Lung (tissue), 12 donors: ENCODE measurements around the gene ZNF865. TPM values are rescaled to one million over a fixed set of nuclear protein-coding genes. Genes with fewer than 3 reads are reported as not detected.

Experiments used
- ATAC-seq: fragments of 200-7000 bp; cut with Tn5 transposase; one replicate; pipeline ENCODE4 v1.9.1; 2020; ENCODE audit warnings: moderate number of reproducible peaks; ENCODE audit not compliant: insufficient read depth, low FRiP score
- DNase-seq, 3 donors: peaks; one replicate each; pipeline ENCODE4 v3.0.0-alpha.2; 2013 to 2017
- H3K27ac ChIP-seq, 2 donors: one replicate each; pipeline ENCODE4 v1.5.1; 2013; ENCODE audit warnings: mild to moderate bottlenecking in 2 of 2, moderate library complexity in 2 of 2, control low read depth in 1 of 2, inconsistent platforms in 1 of 2, low read depth in 1 of 2, low read length in 1 of 2
- H3K27me3 ChIP-seq, 3 donors: one replicate each; pipeline ENCODE4 v1.5.1; 2013; ENCODE audit warnings: low read length in 2 of 3; ENCODE audit not compliant: control insufficient read depth in 3 of 3, insufficient read depth in 3 of 3
- H3K36me3 ChIP-seq, 4 donors: one replicate each; pipeline ENCODE4 v1.5.1; 2013; ENCODE audit warnings: low read length in 4 of 4, mild to moderate bottlenecking in 1 of 4, moderate library complexity in 1 of 4; ENCODE audit not compliant: control insufficient read depth in 4 of 4, insufficient read depth in 4 of 4
- H3K4me1 ChIP-seq, 5 donors: one replicate each; pipeline ENCODE4 v1.5.1; 2013; ENCODE audit warnings: low read length in 5 of 5, mild to moderate bottlenecking in 2 of 5, moderate library complexity in 1 of 5; ENCODE audit not compliant: control insufficient read depth in 5 of 5, insufficient read depth in 5 of 5
- H3K4me3 ChIP-seq: one replicate; pipeline ENCODE4 v1.5.1; 2013; ENCODE audit warnings: mild to moderate bottlenecking, control low read depth, moderate library complexity
- H3K9ac ChIP-seq, 2 donors: one replicate each; pipeline ENCODE4 v1.5.1; 2013; ENCODE audit warnings: low read length in 2 of 2, control low read depth in 1 of 2; ENCODE audit not compliant: insufficient read depth in 1 of 2
- H3K9me3 ChIP-seq, 4 donors: one replicate each; pipeline ENCODE4 v1.5.1; 2013; ENCODE audit warnings: low read length in 3 of 4, mild to moderate bottlenecking in 1 of 4, moderate library complexity in 1 of 4; ENCODE audit not compliant: control insufficient read depth in 4 of 4, insufficient read depth in 3 of 4
- CTCF ChIP-seq: IDR thresholded peaks from 2 replicates; pipeline ENCODE4 v1.5.1; 2012; ENCODE audit warnings: mild to moderate bottlenecking; ENCODE audit errors: control extremely low read depth, extremely low read depth
- WGBS, 2 donors: extraction: QIAGEN DNeasy Blood & Tissue Kit; methylation state at CpG; one replicate each; pipeline ENCODE4 v1.1.7; 2013; 5-methylcytosine and 5-hydroxymethylcytosine counted together
- polyA plus RNA-seq, 2 donors: library from polyadenylated mRNA; stranded (reverse); fragments of 200-250 nt; gene quantifications; one replicate each; pipeline ENCODE4 v1.2.1, GENCODE V29; 2013
- total RNA-seq, 2 donors: library from RNA; depleted of rRNA in 1 of 2; stranded (reverse); fragments of >200 nt in 1 of 2; gene quantifications; one replicate each; pipeline ENCODE4 v1.2.1, GENCODE V29; 2014 to 2021
- donor health status: control.
- donor health status: control.
- donor health status: Bipolar disorder and iron deficiency.
- donor health status: healthy.
- donor health status: DM: yes; HTN: yes; CAD: no.

The ZNF865 gene
- total and polyA plus RNA-seq, 4 donors: 5.1 to 19.3 (median 10.0) TPM

- 6 to 7% methylated on average over 23 to 26 of the region's 26 CpGs for WGBS, 2 donors
These were observed 6.6 kb upstream of the ZNF865 start for GRCh38 chr19:55598719-55599467.

GRCh38 chr19:55599468-55599841 lies 6.0 kb upstream of the ZNF865 start, which contains the start of gene FIZ1:
Gene FIZ1 (minus strand): TSS chr19:55599517. CDS start chr19:55597865, 1,652 bp downstream.
- H3K9me3 ChIP-seq: no peaks in the 10 kb centered on the region
- H3K4me3 ChIP-seq: peak within 1 kb of the TSS; percentile 56
- peak within 1 kb of the TSS; percentile 44 to 69 for H3K9ac ChIP-seq
- H3K36me3 ChIP-seq: peaks cover 5 to 23% (median 18%) of the 10 kb centered on the region in 4 donors
- TF ChIP-seq CTCF: no peak
- DNase-seq (peak; percentile 99 to 100 (median 100)), ATAC-seq (peak; percentile 87)
- no peaks in the 10 kb centered on the region for H3K27me3 ChIP-seq
- peak within 1 kb of the TSS; percentile 88 to 97 for H3K27ac ChIP-seq
- H3K4me1 ChIP-seq: peaks cover 0 to 9% (median 0%) of the 10 kb centered on the region in 5 donors
- WGBS, 2 donors: 0 to 1% methylated on average over 23 of the region's 23 CpGs

More at GRCh38 chr19:55598719-55599467, 6.6 kb upstream of the ZNF865 start:
- peaks cover 0 to 8% (median 0%) of the 10 kb centered on the region in 5 donors for H3K4me1 ChIP-seq
- DNase-seq: peak; percentile 93 to 96 (median 95)
- H3K9ac ChIP-seq: peak overlapping the region; percentile 23 to 44
- H3K4me3 ChIP-seq: peak overlapping the region; percentile 56
- H3K36me3 ChIP-seq: peaks cover 5 to 23% (median 18%) of the 10 kb centered on the region in 4 donors
- H3K27me3 ChIP-seq: no peaks in the 10 kb centered on the region
- H3K27ac ChIP-seq: peak overlapping the region; percentile 88 to 97
- no peaks in the 10 kb centered on the region for H3K9me3 ChIP-seq
- no peak for TF ChIP-seq CTCF
- ATAC-seq: peak; percentile 86

GRCh38 chr19:55599842-55600661 lies 5.4 kb upstream of the ZNF865 start, which contains the start of gene ZNF524:
Gene ZNF524 (plus strand): TSS chr19:55600288. CDS start chr19:55602113, 1,825 bp downstream.
- peak; percentile 77 for ATAC-seq
- no peaks in the 10 kb centered on the region for H3K27me3 ChIP-seq
- peak within 1 kb of the TSS; percentile 56 for H3K4me3 ChIP-seq
- TF ChIP-seq CTCF: no peak
- peaks cover 3 to 23% (median 15%) of the 10 kb centered on the region in 4 donors for H3K36me3 ChIP-seq
- H3K27ac ChIP-seq: peak within 1 kb of the TSS; percentile 88 to 97
- 0% methylated on average over 35 to 96 of the region's 97 CpGs for whole genome bisulfite sequencing, 2 donors
- H3K9ac ChIP-seq: peak within 1 kb of the TSS; percentile 44 to 69
- peaks cover 0 to 13% (median 0%) of the 10 kb centered on the region in 5 donors for H3K4me1 ChIP-seq
- H3K9me3 ChIP-seq: no peaks in the 10 kb centered on the region
- peak; percentile 92 to 98 (median 96) for DNase-seq
